Measurements from ENCODE around the gene BCAS4. TPM values are rescaled to one million over a fixed set of nuclear protein-coding genes. Genes with fewer than 3 reads are reported as not detected.

Gene BCAS4
- total and polyA plus RNA-seq, 3 experiments from 2014 or later, result 23.3 to 29.3 (median 25.0) TPM

GRCh38 chr20:50804437-50805348 is 9.8 kb downstream of the BCAS4 start:
- Histone ChIP-seq H3K4me3 (ENCODE audit: low read length) (peak overlapping the region; percentile 35), H3K27me3 (ENCODE audit: insufficient read depth, low read length, poor library complexity, severe bottlenecking) (no peaks in the 10 kb centered on the region), H3K27ac (ENCODE audit: low read depth, low read length) (peak overlapping the region; percentile 10), H3K36me3 (ENCODE audit: insufficient read depth, low read length) (no peaks in the 10 kb centered on the region), H3K9me3 (ENCODE audit: low read length) (no peaks in the 10 kb centered on the region), H3K4me1 (ENCODE audit: insufficient read depth, low read length) (peaks cover 17% of the 10 kb centered on the region)
- POLR2A ChIA-PET, result no interaction called here
- H3K4me3 Mint-ChIP-seq, result peak overlapping the region; percentile 10 to 81 (median 75)
- peaks cover 23 to 57% (median 27%) of the 10 kb centered on the region in 3 donors for H3K4me1 Mint-ChIP-seq
- no peaks in the 10 kb centered on the region for H3K27me3 Mint-ChIP-seq
- peak; percentile 4 to 68 (median 37) for DNase-seq
- H3K36me3 Mint-ChIP-seq, result peaks cover 0 to 9% (median 0%) of the 10 kb centered on the region in 3 donors
- no peaks in the 10 kb centered on the region for H3K9me3 Mint-ChIP-seq
- peak overlapping the region; percentile 78 to 98 (median 94) for H3K27ac Mint-ChIP-seq
- CTCF ChIA-PET, result interaction anchor here (0.9 to 2.6 kb wide), 5 partner anchors 10 to 14 kb away, joined by 3 to 12 read pairs (median 6); partner anchors contain the start of gene BCAS4

DNA sequence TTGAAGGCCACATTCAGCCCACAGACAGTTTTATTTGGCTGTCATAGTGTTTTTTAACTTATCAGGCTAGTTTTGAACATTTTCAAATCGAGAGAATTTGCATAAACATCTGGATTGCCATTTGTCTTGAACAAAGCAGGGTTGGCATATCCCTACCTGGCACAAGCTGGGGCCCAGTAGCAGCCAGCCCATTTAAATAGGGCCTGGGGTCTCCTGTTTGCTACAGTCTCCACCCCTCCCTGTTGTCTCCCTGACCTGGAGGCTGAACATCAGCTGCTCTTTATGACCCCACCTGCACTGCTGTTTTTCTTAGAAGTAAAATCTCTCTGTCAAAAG is 10.5 kb downstream of the BCAS4 start:
- H3K4me3 Mint-ChIP-seq, result peak overlapping the region; percentile 10 to 81 (median 75)
- ChIA-PET CTCF (interaction anchor here (0.9 to 2.6 kb wide), 3 partner anchors 9 to 12 kb away, joined by 3 to 12 read pairs (median 5); partner anchors contain the start of gene BCAS4), POLR2A (no interaction called here)
- Histone ChIP-seq H3K4me3 (ENCODE audit: low read length) (peak overlapping the region; percentile 35), H3K36me3 (ENCODE audit: insufficient read depth, low read length) (no peaks in the 10 kb centered on the region), H3K4me1 (ENCODE audit: insufficient read depth, low read length) (peaks cover 17% of the 10 kb centered on the region), H3K27ac (ENCODE audit: low read depth, low read length) (no peak overlapping the region), H3K9me3 (ENCODE audit: low read length) (no peaks in the 10 kb centered on the region), H3K27me3 (ENCODE audit: insufficient read depth, low read length, poor library complexity, severe bottlenecking) (no peaks in the 10 kb centered on the region)
- peaks cover 23 to 58% (median 29%) of the 10 kb centered on the region in 3 donors for H3K4me1 Mint-ChIP-seq
- DNase-seq, result no peak
- H3K27ac Mint-ChIP-seq, result peak overlapping the region; percentile 78 to 98 (median 94)
- no peaks in the 10 kb centered on the region for H3K9me3 Mint-ChIP-seq
- H3K36me3 Mint-ChIP-seq, result peaks cover 0 to 5% (median 0%) of the 10 kb centered on the region in 3 donors
- no peaks in the 10 kb centered on the region for H3K27me3 Mint-ChIP-seq

DNA sequence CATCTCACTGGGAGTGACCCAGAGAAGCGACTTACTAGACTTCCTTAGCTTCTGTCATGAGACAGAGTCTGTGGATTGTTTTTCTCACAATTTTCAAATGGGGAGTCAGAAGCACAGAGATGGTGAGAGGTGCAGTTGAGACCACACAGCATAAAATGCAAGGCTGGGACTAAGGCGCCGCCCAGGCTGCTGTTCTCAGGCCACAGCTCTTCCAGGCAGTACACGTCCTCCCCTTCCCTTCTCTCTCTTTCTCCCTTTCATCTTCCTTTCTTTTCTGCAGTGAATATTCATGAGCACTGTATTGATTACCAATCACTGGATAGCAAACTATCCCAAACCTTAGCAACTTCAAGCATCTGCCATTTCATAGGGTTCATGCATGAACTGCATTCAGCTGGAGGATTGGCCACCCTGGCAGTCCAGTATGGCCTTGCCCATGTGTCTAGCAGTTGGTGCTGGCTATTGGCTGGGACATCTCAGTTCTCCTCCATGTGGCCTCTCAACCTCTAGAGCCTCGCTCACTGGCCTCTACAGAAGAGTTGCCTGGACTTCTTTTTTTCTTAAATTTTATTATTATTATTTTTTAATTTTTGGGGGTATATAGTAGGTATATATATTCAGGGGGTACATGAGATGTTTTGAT is 11.4 kb downstream of the BCAS4 start:
- DNase-seq, result no peak
- Mint-ChIP-seq H3K9me3 (no peaks in the 10 kb centered on the region), H3K4me1 (peaks cover 23 to 63% (median 32%) of the 10 kb centered on the region in 3 donors), H3K27ac (peak overlapping the region; percentile 15 to 98 (median 94)), H3K36me3 (peaks cover 0 to 5% (median 0%) of the 10 kb centered on the region in 3 donors), H3K27me3 (no peaks in the 10 kb centered on the region), H3K4me3 (peak overlapping the region in 2 of 7 donors; percentile 18 to 45)
- no peaks in the 10 kb centered on the region for H3K9me3 ChIP-seq (ENCODE audit: low read length)
- H3K27ac ChIP-seq (ENCODE audit: low read depth, low read length), result no peak overlapping the region
- H3K4me3 ChIP-seq (ENCODE audit: low read length), result no peak overlapping the region
- POLR2A ChIA-PET, result no interaction called here
- no peaks in the 10 kb centered on the region for H3K27me3 ChIP-seq (ENCODE audit: insufficient read depth, low read length, poor library complexity, severe bottlenecking)
- CTCF ChIA-PET, result interaction anchor here (1.2 to 2.6 kb wide), 2 partner anchors 11 to 13 kb away, joined by 5 to 12 read pairs; partner anchors contain the start of gene BCAS4
- peaks cover 17% of the 10 kb centered on the region for H3K4me1 ChIP-seq (ENCODE audit: insufficient read depth, low read length)
- no peaks in the 10 kb centered on the region for H3K36me3 ChIP-seq (ENCODE audit: insufficient read depth, low read length)

- H3K9me3 ChIP-seq (ENCODE audit: low read length), result no peaks in the 10 kb centered on the region
- peak overlapping the region in 5 of 8 donors; percentile 19 to 69 (median 40) for H3K27ac Mint-ChIP-seq
- peaks cover 0 to 4% (median 3%) of the 10 kb centered on the region in 3 donors for H3K36me3 Mint-ChIP-seq
- no peaks in the 10 kb centered on the region for H3K27me3 Mint-ChIP-seq
- no peaks in the 10 kb centered on the region for H3K27me3 ChIP-seq (ENCODE audit: insufficient read depth, low read length, poor library complexity, severe bottlenecking)
- ChIA-PET POLR2A (no interaction called here), CTCF (interaction anchor here (2.5 kb wide), 1 partner anchor 19 kb away, joined by 7 read pairs; no protein-coding TSS in a partner anchor)
- peaks cover 21 to 62% (median 30%) of the 10 kb centered on the region in 3 donors for H3K4me1 Mint-ChIP-seq
- no peak overlapping the region for H3K27ac ChIP-seq (ENCODE audit: low read depth, low read length)
- H3K4me1 ChIP-seq (ENCODE audit: insufficient read depth, low read length), result peaks cover 11% of the 10 kb centered on the region
- no peaks in the 10 kb centered on the region for H3K9me3 Mint-ChIP-seq
- no peaks in the 10 kb centered on the region for H3K36me3 ChIP-seq (ENCODE audit: insufficient read depth, low read length)
- H3K4me3 Mint-ChIP-seq, result no peak overlapping the region
- DNase-seq, result no peak
- H3K4me3 ChIP-seq (ENCODE audit: low read length), result no peak overlapping the region
Observed at GRCh38 chr20:50810063-50810462, 15.2 kb downstream of the BCAS4 start.

DNA sequence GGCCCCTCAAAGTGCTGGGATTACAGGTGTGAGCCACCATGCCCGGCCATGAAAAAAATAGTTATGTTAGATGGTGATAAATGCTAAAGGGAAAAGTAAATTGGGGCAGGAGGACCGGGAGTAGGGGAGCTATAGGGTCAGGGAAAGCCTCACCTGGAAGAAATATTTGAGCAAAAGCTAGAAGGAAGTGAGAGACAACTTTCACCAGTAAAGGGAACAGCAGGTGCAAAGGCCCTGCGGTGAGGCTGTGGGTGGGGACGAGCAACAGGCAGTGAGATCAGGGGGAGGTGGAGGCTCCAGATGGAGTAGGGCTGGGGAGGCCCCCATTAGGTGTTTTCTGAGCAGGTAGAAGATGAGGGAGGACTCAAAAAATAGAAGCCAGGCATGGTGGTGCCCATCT is 16.0 kb downstream of the BCAS4 start:
- Histone ChIP-seq H3K9me3 (ENCODE audit: low read length) (no peaks in the 10 kb centered on the region), H3K36me3 (ENCODE audit: insufficient read depth, low read length) (no peaks in the 10 kb centered on the region), H3K27ac (ENCODE audit: low read depth, low read length) (no peak overlapping the region), H3K4me3 (ENCODE audit: low read length) (no peak overlapping the region), H3K27me3 (ENCODE audit: insufficient read depth, low read length, poor library complexity, severe bottlenecking) (no peaks in the 10 kb centered on the region), H3K4me1 (ENCODE audit: insufficient read depth, low read length) (peaks cover 11% of the 10 kb centered on the region)
- H3K9me3 Mint-ChIP-seq, result no peaks in the 10 kb centered on the region
- no peaks in the 10 kb centered on the region for H3K27me3 Mint-ChIP-seq
- no peak overlapping the region for H3K4me3 Mint-ChIP-seq
- peaks cover 21 to 62% (median 31%) of the 10 kb centered on the region in 3 donors for H3K4me1 Mint-ChIP-seq
- POLR2A ChIA-PET, result no interaction called here
- H3K36me3 Mint-ChIP-seq, result peaks cover 0 to 4% (median 3%) of the 10 kb centered on the region in 3 donors
- CTCF ChIA-PET, result interaction anchor here (1.3 to 4.9 kb wide), 3 partner anchors 16 to 118 kb away, joined by 3 to 35 read pairs (median 7); partner anchors contain the start of gene BCAS4
- H3K27ac Mint-ChIP-seq, result peak overlapping the region in 2 of 8 donors; percentile 11 to 79
- no peak for DNase-seq

- Mint-ChIP-seq H3K4me1 (peaks cover 27 to 73% (median 34%) of the 10 kb centered on the region in 3 donors), H3K4me3 (no peak overlapping the region), H3K9me3 (no peaks in the 10 kb centered on the region), H3K36me3 (peaks cover 0 to 4% (median 3%) of the 10 kb centered on the region in 3 donors), H3K27ac (peak overlapping the region in 5 of 8 donors; percentile 2 to 58 (median 13)), H3K27me3 (no peaks in the 10 kb centered on the region)
- no peak overlapping the region for H3K27ac ChIP-seq (ENCODE audit: low read depth, low read length)
- no peak for DNase-seq
- peaks cover 22% of the 10 kb centered on the region for H3K4me1 ChIP-seq (ENCODE audit: insufficient read depth, low read length)
- H3K4me3 ChIP-seq (ENCODE audit: low read length), result no peak overlapping the region
- no peaks in the 10 kb centered on the region for H3K36me3 ChIP-seq (ENCODE audit: insufficient read depth, low read length)
- POLR2A ChIA-PET, result interaction anchor here (1.1 kb wide), 1 partner anchor 20 kb away, joined by 3 read pairs; no protein-coding TSS in a partner anchor
- no peaks in the 10 kb centered on the region for H3K9me3 ChIP-seq (ENCODE audit: low read length)
- CTCF ChIA-PET, result interaction anchor here (4.9 kb wide), 1 partner anchor 18 kb away, joined by 35 read pairs; the partner anchor contains the start of gene BCAS4
- H3K27me3 ChIP-seq (ENCODE audit: insufficient read depth, low read length, poor library complexity, severe bottlenecking), result no peaks in the 10 kb centered on the region
Observed at GRCh38 chr20:50813101-50813643, 18.3 kb downstream of the BCAS4 start.

- no peaks in the 10 kb centered on the region for H3K27me3 Mint-ChIP-seq
- peaks cover 34 to 73% (median 35%) of the 10 kb centered on the region in 3 donors for H3K4me1 Mint-ChIP-seq
- Histone ChIP-seq H3K4me3 (ENCODE audit: low read length) (no peak overlapping the region), H3K4me1 (ENCODE audit: insufficient read depth, low read length) (peaks cover 29% of the 10 kb centered on the region), H3K9me3 (ENCODE audit: low read length) (no peaks in the 10 kb centered on the region), H3K27me3 (ENCODE audit: insufficient read depth, low read length, poor library complexity, severe bottlenecking) (no peaks in the 10 kb centered on the region), H3K27ac (ENCODE audit: low read depth, low read length) (no peak overlapping the region), H3K36me3 (ENCODE audit: insufficient read depth, low read length) (no peaks in the 10 kb centered on the region)
- peak overlapping the region in 2 of 8 donors; percentile 22 to 68 for H3K27ac Mint-ChIP-seq
- H3K36me3 Mint-ChIP-seq, result peaks cover 5 to 7% (median 6%) of the 10 kb centered on the region in 3 donors
- ChIA-PET POLR2A (no interaction called here), CTCF (interaction anchor here (1.2 to 4.9 kb wide), 2 partner anchors 8 to 19 kb away, joined by 3 to 35 read pairs; partner anchors contain the start of gene BCAS4)
- H3K4me3 Mint-ChIP-seq, result no peak overlapping the region
- no peak for DNase-seq
- H3K9me3 Mint-ChIP-seq, result no peaks in the 10 kb centered on the region
Observed at GRCh38 chr20:50813801-50814200, 18.9 kb downstream of the BCAS4 start.

All from CD8-positive, alpha-beta memory T cell (primary cell).